GM19238 (cell line): ENCODE measurements around the gene LTA.
A peak's percentile ranks its signal among the peaks of the same experiment; 100 is the strongest.
"Not testable (repeated sequence)": the region's sequence is repeated elsewhere in the genome, so short reads cannot be mapped to it uniquely, and the experiment has no call there.

Experiments
- DNase-seq: peaks from one replicate; pipeline ENCODE4 v3.0.0; 2011; ENCODE audit warnings: low spot score; ENCODE audit not compliant: insufficient read length

Gene LTA

GRCh38 chr6:31541658-31542521 lies 30.2 kb upstream of the LTA start, which contains the start of gene DDX39B:
Gene DDX39B, minus strand, starts transcription at chr6:31542003. Its CDS starts 1,471 bp downstream, at chr6:31540532.
- peak; percentile 89 for DNase-seq

- no peak for DNase-seq
These were observed 28.4 kb upstream of the LTA start for GRCh38 chr6:31543639-31544038.

DNA sequence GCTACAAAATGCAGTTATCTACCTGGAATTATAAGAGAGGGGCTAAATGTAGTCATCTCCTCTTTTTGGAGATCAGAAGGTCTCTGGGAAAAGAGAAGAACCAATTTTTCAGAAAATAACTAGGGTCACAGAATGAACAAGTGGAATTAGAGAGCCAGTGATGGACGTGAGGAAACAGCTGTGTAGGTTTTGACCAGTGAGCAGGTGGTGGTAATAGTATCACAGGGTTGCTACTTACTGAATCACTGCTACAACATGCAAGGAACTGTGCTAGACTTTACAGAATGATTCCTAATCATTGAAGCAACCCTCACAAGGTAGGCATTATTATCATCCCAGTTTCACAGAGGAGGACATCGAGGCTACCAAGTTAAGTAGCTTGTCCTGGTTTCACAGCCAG lies 27.4 kb upstream of the LTA start:
- no peak for DNase-seq

- DNase-seq: no peak
These were observed 26.8 kb upstream of the LTA start for GRCh38 chr6:31545291-31545690.

DNA sequence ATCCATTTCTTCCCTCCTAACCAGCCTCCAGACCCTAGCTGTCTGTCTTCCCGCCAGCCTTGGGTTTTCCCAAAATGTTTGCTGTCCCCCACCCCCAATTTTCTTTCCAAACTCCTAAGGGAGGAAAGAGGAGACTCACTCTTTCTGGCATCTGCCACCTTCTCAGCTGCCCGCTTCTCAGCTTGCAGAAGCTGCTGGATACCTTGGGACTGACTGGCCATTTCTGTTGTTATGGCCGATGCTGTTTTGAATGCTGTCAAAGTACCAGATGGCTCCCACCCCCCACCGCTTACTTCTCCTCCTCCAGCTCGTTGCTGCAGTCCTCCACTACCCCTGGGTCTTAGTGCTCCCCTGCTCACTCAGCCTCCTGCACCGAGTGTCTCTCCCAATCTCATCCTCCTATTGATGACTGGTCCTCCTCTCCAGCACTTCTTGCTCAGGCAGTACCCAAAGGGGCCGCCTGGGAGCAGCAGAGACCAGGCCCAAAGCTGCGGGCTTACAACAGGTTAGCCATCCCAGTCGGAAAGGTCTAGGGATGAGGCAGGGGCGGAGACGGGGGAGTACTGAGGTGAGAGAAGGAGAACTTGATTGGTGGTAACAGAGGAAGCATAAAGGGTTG lies 25.6 kb upstream of the LTA start, which contains the start of gene ATP6V1G2:
ATP6V1G2 (minus strand) TSS at position 270 of the 619 bp plus-strand sequence; CDS start at position 221, 49 bp downstream.
- DNase-seq: no peak

- peak; percentile 71 for DNase-seq
These were observed 24.9 kb upstream of the LTA start, which contains the start of gene NFKBIL1 for GRCh38 chr6:31546958-31547726. Gene NFKBIL1, plus strand, starts transcription at chr6:31547608. Its CDS starts 87 bp downstream, at chr6:31547695.

GRCh38 chr6:31547727-31548543 lies 24.2 kb upstream of the LTA start:
- DNase-seq: no peak

DNA sequence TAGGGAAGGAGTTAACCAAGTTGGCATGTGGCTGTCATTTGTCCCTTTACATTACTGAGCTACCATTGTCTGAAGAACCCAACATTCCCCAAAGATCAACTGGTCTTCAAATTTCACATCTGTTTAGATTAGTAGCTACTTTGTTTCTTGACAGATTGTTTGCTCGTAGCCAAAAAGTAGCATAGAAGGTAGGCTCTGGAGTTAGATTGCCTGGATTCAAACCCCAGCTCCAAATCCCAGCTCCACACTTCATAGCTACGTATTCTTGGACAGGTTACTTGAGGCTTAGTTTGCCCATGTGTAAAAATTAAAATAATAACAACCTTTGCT lies 23.6 kb upstream of the LTA start:
- no peak for DNase-seq

- DNase-seq: not testable (repeated sequence)
These were observed 20.7 kb upstream of the LTA start for GRCh38 chr6:31551371-31551770.

- DNase-seq: no peak
These were observed 15.8 kb upstream of the LTA start for GRCh38 chr6:31556307-31556706.

GRCh38 chr6:31557443-31558317 lies 14.4 kb upstream of the LTA start:
- DNase-seq: no peak

DNA sequence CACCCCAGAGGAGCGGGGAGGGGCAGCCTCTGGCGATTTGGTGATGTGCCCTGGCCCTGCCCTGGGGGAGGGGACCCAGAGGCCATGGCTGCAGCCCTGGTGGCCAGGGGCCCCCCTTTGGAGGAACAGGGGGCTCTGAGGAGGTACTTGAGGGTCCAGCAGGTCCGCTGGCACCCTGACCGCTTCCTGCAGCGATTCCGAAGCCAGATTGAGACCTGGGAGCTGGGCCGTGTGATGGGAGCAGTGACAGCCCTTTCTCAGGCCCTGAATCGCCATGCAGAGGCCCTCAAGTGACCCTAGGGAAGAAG lies 13.8 kb upstream of the LTA start:
- no peak for DNase-seq

DNA sequence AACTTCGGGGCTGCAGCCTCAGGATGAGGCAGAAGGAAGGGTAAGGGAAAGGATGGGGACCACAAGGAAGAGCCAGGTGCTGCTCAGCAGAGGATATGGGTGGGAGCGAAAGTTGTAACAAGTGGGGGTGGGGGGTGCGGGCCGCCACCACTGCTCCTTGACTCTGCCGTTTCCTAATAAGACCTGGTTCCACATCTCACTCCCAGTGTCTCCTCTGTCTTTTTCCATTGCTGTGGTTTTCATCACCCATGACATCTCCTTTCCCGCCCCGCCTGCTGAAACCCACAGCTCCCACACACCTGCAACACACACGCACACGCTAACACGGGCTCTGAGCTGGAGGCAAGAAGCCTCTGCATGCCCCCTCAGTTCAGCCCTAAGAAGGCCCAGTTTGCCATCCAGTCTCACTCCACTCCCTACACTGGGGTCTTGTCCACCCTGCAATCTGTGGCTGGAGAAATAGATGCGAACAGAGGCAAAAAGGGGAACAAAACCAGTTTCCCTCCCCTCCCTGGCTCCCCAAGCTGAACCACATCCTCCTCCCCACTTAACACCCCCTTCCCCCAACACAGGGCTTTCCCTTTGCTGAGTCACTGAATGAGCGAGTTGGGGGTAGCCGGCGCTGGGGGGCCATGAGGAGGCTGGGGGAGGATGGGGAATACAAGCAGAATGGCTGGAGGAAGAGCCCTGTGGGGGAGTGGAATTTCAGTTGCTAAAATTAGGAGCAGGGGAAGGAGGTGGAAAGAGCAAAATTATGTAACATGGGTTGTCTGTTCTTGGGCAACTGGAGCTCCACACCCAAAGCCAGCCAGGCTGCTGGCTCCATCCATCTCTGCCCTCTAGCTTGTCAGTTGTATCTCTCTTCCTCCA lies 13.2 kb upstream of the LTA start:
- DNase-seq: peak; percentile 58

DNA sequence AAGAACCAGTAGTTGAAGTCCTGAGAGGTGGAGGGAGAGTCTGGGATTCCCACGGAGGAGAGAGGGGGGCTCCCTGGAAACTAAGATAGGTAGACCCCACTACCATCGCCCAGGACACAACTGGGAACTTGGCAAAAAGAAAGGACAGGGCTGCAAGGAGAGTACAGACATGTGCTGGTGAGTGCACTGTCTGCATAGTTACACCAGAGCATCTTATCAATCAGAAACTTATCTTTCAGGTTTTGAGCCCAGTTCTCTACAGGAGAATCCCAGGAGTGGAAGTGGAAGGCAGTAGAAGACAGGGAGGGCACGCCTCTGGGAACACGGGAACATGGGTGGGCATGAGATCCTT lies 12.5 kb upstream of the LTA start:
- DNase-seq: no peak

DNA sequence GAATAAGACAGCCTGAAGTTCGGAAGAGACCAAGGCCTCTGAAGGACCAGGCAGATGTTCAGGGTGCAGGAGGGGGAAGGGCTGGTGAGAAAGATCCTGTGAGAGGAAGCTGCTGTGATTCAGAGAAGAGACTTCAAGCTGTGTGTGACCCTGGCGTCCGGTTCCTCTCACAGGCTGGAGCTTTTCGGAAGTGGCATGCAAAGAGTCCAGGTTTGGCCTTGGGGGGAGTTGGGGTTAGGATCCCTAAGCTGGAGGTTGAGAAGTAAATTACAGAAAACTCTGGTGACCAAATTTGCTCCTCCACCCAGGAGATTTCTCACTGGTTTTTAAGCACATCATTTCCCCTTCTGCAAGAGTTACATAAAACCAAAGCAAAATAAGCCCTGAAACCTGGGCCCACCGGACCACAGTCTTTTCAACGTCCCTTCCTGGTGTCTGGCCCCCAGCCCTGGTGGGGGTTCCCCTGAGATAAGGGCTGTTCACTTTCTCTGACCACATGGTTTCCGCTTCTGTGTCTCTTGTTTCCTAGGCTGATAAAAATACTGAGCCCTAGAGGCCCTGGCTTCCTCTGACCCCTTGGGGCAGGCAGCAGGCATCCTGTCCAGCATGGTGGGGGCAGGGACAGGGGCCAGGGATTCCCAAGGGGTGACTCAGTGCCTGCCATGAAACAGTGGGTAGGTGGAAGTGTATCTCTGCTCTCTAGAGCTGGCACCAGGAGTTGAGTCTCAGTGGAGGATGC lies 12.0 kb upstream of the LTA start:
- peak; percentile 55 for DNase-seq

DNA sequence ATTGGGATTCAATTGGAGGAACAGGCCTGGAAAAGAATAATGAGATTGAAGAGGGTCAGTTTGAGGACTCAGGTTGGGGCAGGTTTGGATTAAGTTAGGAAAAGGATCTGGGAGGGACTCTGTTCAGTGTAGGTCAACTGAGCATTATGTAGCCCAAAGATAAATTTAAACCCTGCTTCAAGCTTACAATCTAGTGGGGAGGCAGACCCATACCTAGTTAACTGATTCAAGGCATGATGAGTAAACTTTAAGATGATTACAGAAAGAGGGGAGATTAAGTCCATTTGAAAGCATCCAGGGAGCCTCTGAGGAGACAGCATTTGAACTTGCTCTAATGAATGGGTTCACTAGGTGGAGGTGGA lies 11.4 kb upstream of the LTA start:
- no peak for DNase-seq

DNA sequence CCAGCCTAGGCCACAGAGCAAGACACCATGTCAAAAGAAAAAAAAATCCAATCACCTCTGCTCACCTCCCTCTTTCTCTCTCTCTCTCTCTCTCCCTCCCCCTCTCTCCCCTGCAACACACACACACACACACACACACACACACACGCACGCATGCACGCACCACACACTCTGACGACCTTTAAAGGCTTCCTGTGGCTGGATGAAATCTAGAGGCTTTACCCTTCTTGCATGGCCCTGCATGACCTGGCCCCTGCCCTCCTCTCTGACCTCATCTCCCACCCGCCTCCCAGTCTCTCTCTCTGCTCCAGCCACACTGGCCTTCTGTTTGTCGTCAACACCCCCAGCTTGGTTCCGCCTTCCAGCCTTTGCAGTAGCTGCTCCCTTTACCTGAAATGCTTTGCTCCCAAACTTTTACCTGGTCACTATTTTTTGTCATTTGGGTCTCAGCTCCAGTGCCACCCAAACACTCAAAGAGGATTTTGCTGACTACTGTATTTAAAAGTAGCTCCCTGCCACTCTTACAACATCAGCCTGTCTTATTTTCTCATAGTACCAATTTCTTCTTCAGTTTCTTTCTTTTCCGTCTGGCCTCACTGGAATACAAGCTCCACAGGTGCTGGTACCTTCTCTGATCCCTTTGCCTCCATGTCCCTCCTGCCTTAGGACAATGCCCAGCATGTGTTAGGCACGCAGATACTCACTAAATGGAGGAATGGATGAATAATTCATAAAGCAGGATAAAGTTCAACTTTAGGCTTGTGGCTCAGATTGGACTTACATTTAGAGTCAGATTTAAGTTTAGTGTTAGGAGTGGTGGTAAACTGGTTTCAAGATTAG lies 4.3 kb upstream of the LTA start:
- DNase-seq: no peak

DNA sequence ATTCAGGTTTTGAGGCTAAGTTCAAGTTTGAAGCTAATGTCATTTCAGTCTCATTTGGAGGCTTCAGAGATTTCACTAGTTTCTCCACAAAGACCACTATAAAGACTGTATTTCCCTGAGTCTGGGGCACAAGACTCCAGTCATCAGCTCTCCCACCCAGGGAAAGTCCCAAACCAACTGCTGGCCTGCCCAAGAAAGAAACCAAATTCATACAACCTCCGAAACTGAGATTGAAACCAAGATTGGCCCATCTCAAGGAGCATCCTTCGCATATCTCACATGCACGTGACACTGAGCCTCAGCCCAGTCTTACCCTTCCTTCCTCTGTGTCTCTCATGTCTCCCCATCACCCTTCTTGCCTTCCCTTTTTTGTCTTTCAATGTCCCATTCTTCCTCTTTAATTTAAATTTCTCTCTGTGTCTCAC lies 3.5 kb upstream of the LTA start:
- DNase-seq: peak; percentile 71
